GM12891 (cell line): ENCODE data around the gene HOXA9.

Experiments used
- DNase-seq: peaks from one replicate; pipeline ENCODE4 v3.0.0; 2011; ENCODE audit warnings: low spot score; ENCODE audit not compliant: insufficient read length
- FAIRE-seq: peaks from 2 replicates; lab custom pipeline; 2011; peaks lifted over from hg19 to GRCh38; lab: Jason Lieb, UNC
- PAX5 ChIP-seq: IDR thresholded peaks from 2 replicates; pipeline ENCODE4 v1.6.1; 2011; ENCODE audit warnings: low read length, moderate library complexity, mild to moderate bottlenecking; ENCODE audit not compliant: insufficient read depth, severe bottlenecking
- POLR2A ChIP-seq: IDR thresholded peaks from 2 replicates; pipeline ENCODE4 v1.6.1; 2011; ENCODE audit warnings: low read depth, low read length, control low read depth
- POLR2AphosphoS5 ChIP-seq: IDR thresholded peaks from 2 replicates; pipeline ENCODE4 v1.6.1; 2011; ENCODE audit warnings: low read depth, low read length, control low read depth
- POU2F2 ChIP-seq: IDR thresholded peaks from 2 replicates; pipeline ENCODE4 v1.6.1; 2011; ENCODE audit warnings: low read depth, mild to moderate bottlenecking, control low read depth, low read length, moderate library complexity
- SPI1 ChIP-seq: IDR thresholded peaks from 2 replicates; pipeline ENCODE4 v1.6.1; 2011; ENCODE audit warnings: low read depth, low read length, control low read depth
- TAF1 ChIP-seq: IDR thresholded peaks from 2 replicates; pipeline ENCODE4 v1.6.1; 2011; ENCODE audit warnings: low read depth, low read length, control low read depth

HOXA9 gene

DNA sequence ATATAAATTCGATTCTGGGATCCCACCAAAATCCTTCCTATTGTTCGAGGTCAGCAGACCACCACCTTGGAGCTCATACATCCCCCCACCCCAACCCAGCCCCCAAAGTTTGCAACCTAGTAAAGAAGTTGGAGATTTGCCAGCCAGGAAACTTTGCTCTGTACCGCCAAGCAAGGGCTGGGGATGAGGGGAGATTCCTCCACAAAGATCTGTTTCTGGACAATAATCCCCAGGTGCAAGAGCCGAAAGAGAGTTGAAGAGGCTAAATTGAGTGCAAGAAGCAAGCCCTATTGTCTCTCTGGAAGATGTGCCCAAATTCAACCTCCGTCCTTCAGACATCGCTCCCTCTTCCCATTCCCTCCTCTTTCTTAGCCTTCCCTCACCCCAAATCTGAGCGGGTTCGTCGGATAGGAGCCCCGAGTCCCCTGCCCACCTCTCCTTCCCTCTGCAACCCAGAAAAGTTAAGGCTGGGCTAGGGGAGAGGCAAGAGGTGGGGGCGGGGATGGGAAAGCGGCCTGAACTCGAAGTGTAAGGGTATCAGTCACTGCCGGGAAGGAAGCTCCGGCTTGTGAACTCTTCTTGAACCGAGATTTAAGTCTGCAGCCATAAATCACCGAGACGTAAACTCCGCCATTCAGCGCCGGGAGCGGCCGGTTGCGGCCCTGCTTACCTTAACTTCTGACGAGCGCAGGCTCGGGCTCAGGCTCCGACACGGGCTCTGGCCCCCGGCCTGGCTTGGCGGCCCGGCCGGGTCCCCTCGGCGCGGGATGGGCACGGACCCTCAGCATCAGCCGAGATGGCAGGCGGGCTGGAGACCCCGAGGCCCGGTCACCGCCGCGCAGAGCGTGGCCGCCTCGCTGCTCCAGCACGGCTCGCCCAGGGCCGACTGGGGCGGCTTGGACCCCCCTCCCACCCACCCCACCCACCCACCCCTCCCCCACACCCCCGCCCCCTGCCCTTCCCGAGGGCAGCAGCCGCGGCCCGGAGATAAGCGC is 52.1 kb downstream of the HOXA9 start:
- TF ChIP-seq PAX5 (no peak), TAF1 (no peak), POLR2A (no peak), POU2F2 (no peak), SPI1 (no peak), POLR2AphosphoS5 (no peak)
- DNase-seq (no peak), FAIRE-seq (no peak)
